Measurements from ENCODE around the gene NUMBL. TPM values are rescaled to one million over a fixed set of nuclear protein-coding genes. Genes with fewer than 3 reads are reported as not detected.

Gene NUMBL
- total RNA-seq, 1 experiment from 2014 or later, result 14.5 TPM

DNA sequence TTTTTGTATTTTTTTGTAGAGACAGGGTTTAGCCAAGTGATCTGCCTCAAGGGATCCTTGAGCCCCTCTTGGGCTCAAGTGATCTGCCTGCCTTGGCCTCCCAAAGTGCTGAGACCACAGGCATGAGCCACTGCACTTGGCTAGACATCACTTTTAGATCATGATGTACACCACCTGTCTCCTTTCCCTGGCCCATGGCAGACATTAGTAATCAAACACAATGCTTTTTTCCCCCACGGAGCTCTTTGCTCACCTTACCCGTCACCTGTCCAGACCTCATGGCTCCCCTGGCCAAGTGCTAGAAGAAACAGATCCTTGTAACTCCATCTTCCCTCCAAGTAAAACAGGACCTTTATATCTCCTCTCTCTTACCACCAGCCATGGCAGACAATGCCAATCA is 18.4 kb downstream of the NUMBL start:
- TF ChIP-seq CTCF (conservative IDR thresholded peaks at IDR 0.05; ENCODE audit: low read depth, low read length), result no peak
- Histone ChIP-seq H3K4me3 (ENCODE audit: low read length) (no peak overlapping the region), H3K9ac (ENCODE audit: low read length) (no peak overlapping the region), H3K27ac (ENCODE audit: low read length) (no peak overlapping the region), H3K36me3 (ENCODE audit: low read depth, low read length) (peaks cover 21% of the 10 kb centered on the region; the same call in 1 of the 2 replicates), H2AFZ (ENCODE audit: low read length) (no peak overlapping the region), H3K9me3 (ENCODE audit: low read length) (no peaks in the 10 kb centered on the region), H3K4me1 (ENCODE audit: insufficient read depth, low read length) (0 out of 2 replicates have a peak, but pooled peaks cover under 1% of the 10 kb centered on the region), H3K27me3 (ENCODE audit: low read length) (no peaks in the 10 kb centered on the region), H3K4me2 (ENCODE audit: low read length) (no peak overlapping the region), H3F3A (ENCODE audit: low read length, unreplicated experiment) (no peaks in the 10 kb centered on the region), H3K9me2 (replicated peaks; ENCODE audit: low read length) (no peaks in the 10 kb centered on the region), H4K20me1 (ENCODE audit: low read length) (no peaks in the 10 kb centered on the region), H3K79me2 (ENCODE audit: low read length) (no peaks in the 10 kb centered on the region)
- ChIA-PET POLR2A (ENCODE audit: unreplicated experiment) (no interaction called here), CTCF (no interaction called here)
- intact Hi-C loops (cut with micrococcal nuclease), result no loop called here
- BruUV-seq (replicated peaks), result no TSS peak
- no peak for ATAC-seq
- no peak for DNase-seq

- no peaks in the 10 kb centered on the region for H3K79me2 ChIP-seq (ENCODE audit: low read length)
- no peaks in the 10 kb centered on the region for H4K20me1 ChIP-seq (ENCODE audit: low read length)
- no peak overlapping the region for H3K27ac ChIP-seq (ENCODE audit: low read length)
- H3K4me3 ChIP-seq (ENCODE audit: low read length), result no peak overlapping the region
- no peak overlapping the region for H3K9ac ChIP-seq (ENCODE audit: low read length)
- intact Hi-C loops (cut with micrococcal nuclease), result no loop called here
- H2AFZ ChIP-seq (ENCODE audit: low read length), result no peak overlapping the region
- POLR2A ChIA-PET (ENCODE audit: unreplicated experiment), result no interaction called here
- H3K9me3 ChIP-seq (ENCODE audit: low read length), result no peaks in the 10 kb centered on the region
- H3K36me3 ChIP-seq (ENCODE audit: low read depth, low read length), result peaks cover 21% of the 10 kb centered on the region; the same call in 1 of the 2 replicates
- CTCF ChIA-PET, result no interaction called here
- H3F3A ChIP-seq (ENCODE audit: low read length, unreplicated experiment), result no peaks in the 10 kb centered on the region
- no peaks in the 10 kb centered on the region for H3K27me3 ChIP-seq (ENCODE audit: low read length)
- no peak for TF ChIP-seq EZH2phosphoT487 (IDR thresholded peaks at IDR 0.05; ENCODE audit: borderline replicate concordance, low read length)
- no peak for TF ChIP-seq CTCF (conservative IDR thresholded peaks at IDR 0.05; ENCODE audit: low read depth, low read length)
- no peak for TF ChIP-seq EZH2 (IDR thresholded peaks at IDR 0.05; ENCODE audit: low read length, unreplicated experiment)
- BruUV-seq (replicated peaks), result no TSS peak
- no peaks in the 10 kb centered on the region for H3K9me2 ChIP-seq (replicated peaks; ENCODE audit: low read length)
- no peak overlapping the region for H3K4me2 ChIP-seq (ENCODE audit: low read length)
- DNase-seq, result no peak
- ATAC-seq, result no peak
- H3K4me1 ChIP-seq (ENCODE audit: insufficient read depth, low read length), result peaks cover 7% of the 10 kb centered on the region
These were observed 19.0 kb downstream of the NUMBL start for GRCh38 chr19:40671404-40671803.

GRCh38 chr19:40668991-40669614 is 21.3 kb downstream of the NUMBL start:
- H3K79me2 ChIP-seq (ENCODE audit: low read length), result no peaks in the 10 kb centered on the region
- no peak for ATAC-seq
- peaks cover 21% of the 10 kb centered on the region; the same call in 1 of the 2 replicates for H3K36me3 ChIP-seq (ENCODE audit: low read depth, low read length)
- BruUV-seq (replicated peaks), result no TSS peak
- TF ChIP-seq CTCF (conservative IDR thresholded peaks at IDR 0.05; ENCODE audit: low read depth, low read length) (no peak), EZH2phosphoT487 (IDR thresholded peaks at IDR 0.05; ENCODE audit: borderline replicate concordance, low read length) (no peak), EZH2 (IDR thresholded peaks at IDR 0.05; ENCODE audit: low read length, unreplicated experiment) (no peak)
- H3F3A ChIP-seq (ENCODE audit: low read length, unreplicated experiment), result no peaks in the 10 kb centered on the region
- no peaks in the 10 kb centered on the region for H3K27me3 ChIP-seq (ENCODE audit: low read length)
- ChIA-PET CTCF (no interaction called here), POLR2A (ENCODE audit: unreplicated experiment) (no interaction called here)
- H3K27ac ChIP-seq (ENCODE audit: low read length), result no peak overlapping the region
- no peaks in the 10 kb centered on the region for H3K9me3 ChIP-seq (ENCODE audit: low read length)
- no peak overlapping the region for H3K4me3 ChIP-seq (ENCODE audit: low read length)
- H3K4me2 ChIP-seq (ENCODE audit: low read length), result no peak overlapping the region
- no peaks in the 10 kb centered on the region for H4K20me1 ChIP-seq (ENCODE audit: low read length)
- no peaks in the 10 kb centered on the region for H3K9me2 ChIP-seq (replicated peaks; ENCODE audit: low read length)
- intact Hi-C loops (cut with micrococcal nuclease), result loop anchor here (10.0 kb wide), 1 partner anchor 126 kb away; the partner anchor contains the start of gene EGLN2
- no peak for DNase-seq
- H3K9ac ChIP-seq (ENCODE audit: low read length), result no peak overlapping the region
- no peak overlapping the region for H2AFZ ChIP-seq (ENCODE audit: low read length)
- peaks cover 11% of the 10 kb centered on the region for H3K4me1 ChIP-seq (ENCODE audit: insufficient read depth, low read length)

Data from PC-3 (cell line).